A549 (cell line): ENCODE data around the gene ANKRD65.

Source experiments
- CHD2 ChIP-seq: fragments of 150-350 bp; IDR thresholded peaks from 2 replicates; pipeline ENCODE4 v1.6.1; 2014; ENCODE audit warnings: low read length; ENCODE audit not compliant: partially characterized antibody
- CTCF ChIP-seq: fragments of >200 bp; sonication (Bioruptor Twin); formaldehyde crosslinking; IDR thresholded peaks from 3 replicates; pipeline ENCODE4 v1.5.1; 2016
- ELK1 ChIP-seq: fragments of 150-350 bp; IDR thresholded peaks from 2 replicates; pipeline ENCODE4 v1.6.1; 2014; ENCODE audit warnings: low read depth, mild to moderate bottlenecking, low read length
- HDAC2 ChIP-seq: fragments of 200-600 bp; sonication (generic); IDR thresholded peaks from 2 replicates; pipeline ENCODE4 v1.6.1; 2016
- MAX ChIP-seq: IDR thresholded peaks from 2 replicates; pipeline ENCODE4 v1.6.1; 2012
- POLR2A ChIP-seq: IDR thresholded peaks from 2 replicates; pipeline ENCODE4 v1.6.1; 2012; ENCODE audit warnings: mild to moderate bottlenecking, low read length
- SMC3 ChIP-seq: fragments of >200 bp; sonication (Bioruptor Twin); formaldehyde crosslinking; IDR thresholded peaks from 3 replicates; pipeline ENCODE4 v1.6.1; 2018; ENCODE audit warnings: inconsistent platforms
- ZFP36 ChIP-seq: fragments of 450-650 bp; IDR thresholded peaks from 2 replicates; pipeline ENCODE4 v1.6.1; 2014; ENCODE audit warnings: borderline replicate concordance; ENCODE audit not compliant: partially characterized antibody

GRCh38 chr1:1441002-1441888, 20.2 kb upstream of the ANKRD65 start:
- TF ChIP-seq MAX = peak; percentile 78
- TF ChIP-seq CTCF = peak; percentile 64
- TF ChIP-seq POLR2A = no peak
- TF ChIP-seq HDAC2 = no peak
- TF ChIP-seq ZFP36 = no peak
- TF ChIP-seq CHD2 = no peak
- no peak for TF ChIP-seq ELK1
- TF ChIP-seq SMC3 = peak; percentile 40; the same call in 2 of the 3 replicates
